Measurements from ENCODE around the gene TPRX1.
"Not testable (repeated sequence)": the region's sequence is repeated elsewhere in the genome, so short reads cannot be mapped to it uniquely, and the experiment has no call there.

The TPRX1 gene

GRCh38 chr19:47766670-47767069 lies 37.7 kb downstream of the TPRX1 start:
- DNase-seq (ENCODE audit: low read depth, low spot score), result no peak

- no peak for DNase-seq (ENCODE audit: low read depth, low spot score)
Measured at GRCh38 chr19:47766359-47766620, 38.1 kb downstream of the TPRX1 start.

- DNase-seq (ENCODE audit: low read depth, low spot score), result no peak
Measured at GRCh38 chr19:47765523-47766358, 38.6 kb downstream of the TPRX1 start.

- not testable (repeated sequence) for DNase-seq (ENCODE audit: low read depth, low spot score)
Measured at GRCh38 chr19:47764705-47765104, 39.6 kb downstream of the TPRX1 start.

GRCh38 chr19:47762615-47763308 lies 41.6 kb downstream of the TPRX1 start:
- no peak for DNase-seq (ENCODE audit: low read depth, low spot score)

- DNase-seq (ENCODE audit: low read depth, low spot score), result no peak
Measured at GRCh38 chr19:47762151-47762550, 42.2 kb downstream of the TPRX1 start.

- no peak for DNase-seq (ENCODE audit: low read depth, low spot score)
Measured at GRCh38 chr19:47761566-47761965, 42.8 kb downstream of the TPRX1 start.

- no peak for DNase-seq (ENCODE audit: low read depth, low spot score)
Measured at GRCh38 chr19:47760632-47760999, 43.7 kb downstream of the TPRX1 start.

- no peak for DNase-seq (ENCODE audit: low read depth, low spot score)
Measured at GRCh38 chr19:47758443-47758804, 45.9 kb downstream of the TPRX1 start.

- no peak for DNase-seq (ENCODE audit: low read depth, low spot score)
Measured at GRCh38 chr19:47757617-47758442, 46.5 kb downstream of the TPRX1 start.

- DNase-seq (ENCODE audit: low read depth, low spot score), result no peak
Measured at GRCh38 chr19:47756953-47757608, 47.3 kb downstream of the TPRX1 start.

GRCh38 chr19:47756627-47756929 lies 47.8 kb downstream of the TPRX1 start:
- DNase-seq (ENCODE audit: low read depth, low spot score), result no peak

GRCh38 chr19:47755762-47756626 lies 48.4 kb downstream of the TPRX1 start:
- no peak for DNase-seq (ENCODE audit: low read depth, low spot score)

GRCh38 chr19:47755065-47755761 lies 49.1 kb downstream of the TPRX1 start:
- DNase-seq (ENCODE audit: low read depth, low spot score), result no peak

GRCh38 chr19:47754206-47755064 lies 49.9 kb downstream of the TPRX1 start:
- DNase-seq (ENCODE audit: low read depth, low spot score), result no peak

GRCh38 chr19:47752440-47753211 lies 51.7 kb downstream of the TPRX1 start:
- no peak for DNase-seq (ENCODE audit: low read depth, low spot score)

Data from smooth muscle cell of the brain vasculature (primary cell).